H1 (cell line): Measurements from ENCODE around the gene TRAF3IP1. TPM values are rescaled to one million over a fixed set of nuclear protein-coding genes. Genes with fewer than 3 reads are reported as not detected.

Experiments
- CTCF ChIA-PET: fragments of 300-600 bp; sonication (Branson Sonifier 250); formaldehyde crosslinking; loops from one replicate; lab custom pipeline; 2021; ENCODE audit not compliant: partially characterized antibody; lab: Charles Lee
- POLR2A ChIA-PET: fragments of 300-600 bp; sonication (Branson Sonifier 250); formaldehyde crosslinking; loops from one replicate; lab custom pipeline; 2021; ENCODE audit warnings: inconsistent platforms; ENCODE audit not compliant: partially characterized antibody; lab: Charles Lee
- DNase-seq, 2 experiments: peaks; one replicate each; pipeline versions ENCODE4 v3.0.0 to v3.0.0-alpha.2; 2010 to 2022; ENCODE audit warnings: low spot score in 2 of 2, low read depth in 1 of 2, mixed read lengths in 1 of 2
- FAIRE-seq: peaks from 2 replicates; lab custom pipeline; 2011; peaks lifted over from hg19 to GRCh38; lab: Jason Lieb, UNC
- H2AFZ ChIP-seq: 2 replicates; pipeline ENCODE4 v1.8.1; 2012; ENCODE audit warnings: low read length, inconsistent platforms
- H2AK5ac ChIP-seq: 2 replicates; pipeline ENCODE4 v1.6.1; 2013; ENCODE audit warnings: low read depth, low read length
- H2BK120ac ChIP-seq: replicated peaks from 2 replicates; pipeline ENCODE3; 2013; ENCODE audit warnings: low read depth, low read length, inconsistent platforms
- H2BK12ac ChIP-seq: 2 replicates; pipeline ENCODE4 v1.6.1; 2013; ENCODE audit warnings: low read depth, low read length
- H2BK15ac ChIP-seq: 2 replicates; pipeline ENCODE4 v1.6.1; 2013; ENCODE audit warnings: low read length
- H2BK20ac ChIP-seq: 2 replicates; pipeline ENCODE4 v1.6.1; 2013; ENCODE audit warnings: low read length
- H2BK5ac ChIP-seq: 2 replicates; pipeline ENCODE4 v1.6.1; 2013; ENCODE audit warnings: low read depth, low read length
- H3K14ac ChIP-seq: 2 replicates; pipeline ENCODE4 v1.6.1; 2013; ENCODE audit warnings: inconsistent platforms; ENCODE audit not compliant: insufficient read length
- H3K18ac ChIP-seq: 2 replicates; pipeline ENCODE4 v1.6.1; 2013; ENCODE audit warnings: low read length; ENCODE audit errors: extremely low read depth
- H3K23ac ChIP-seq: 2 replicates; pipeline ENCODE4 v1.6.1; 2013; ENCODE audit warnings: inconsistent platforms; ENCODE audit not compliant: insufficient read length
- H3K23me2 ChIP-seq: 2 replicates; pipeline ENCODE4 v1.6.1; 2013; ENCODE audit warnings: low read depth, low read length
- H3K27ac ChIP-seq: 2 replicates; pipeline ENCODE4 v1.6.1; 2011; ENCODE audit warnings: low read depth, low read length, inconsistent platforms
- H3K27me3 ChIP-seq, 4 experiments: replicated peaks in 1 of 4; 1 replicate in 1 of 4; 2 replicates in 3 of 4; pipeline versions ENCODE4 v1.6.1 to v1.8.1; 2011 to 2013; ENCODE audit warnings: low read length in 3 of 4, mild to moderate bottlenecking in 3 of 4, inconsistent platforms in 2 of 4, mixed read lengths in 2 of 4, moderate library complexity in 1 of 4; ENCODE audit not compliant: control insufficient read depth in 3 of 4, insufficient read depth in 3 of 4; ENCODE audit errors: extremely low read depth in 1 of 4
- H3K36me3 ChIP-seq, 4 experiments: 2 replicates each; pipeline versions ENCODE4 v1.6.1 to v1.8.1; 2011 to 2013; ENCODE audit warnings: mild to moderate bottlenecking in 4 of 4, low read length in 3 of 4, moderate library complexity in 2 of 4, control low read depth in 1 of 4, inconsistent platforms in 1 of 4; ENCODE audit not compliant: insufficient read depth in 4 of 4, control insufficient read depth in 2 of 4
- H3K4ac ChIP-seq: replicated peaks from 2 replicates; pipeline ENCODE3; 2013; ENCODE audit warnings: low read length, low read depth, mixed read lengths, inconsistent platforms; ENCODE audit not compliant: insufficient read length
- H3K4me1 ChIP-seq, 4 experiments: replicated peaks in 1 of 4; 1 replicate in 1 of 4; 2 replicates in 3 of 4; pipeline versions ENCODE4 v1.6.1 to v1.8.1; 2011 to 2013; ENCODE audit warnings: low read length in 3 of 4, inconsistent platforms in 2 of 4, mixed read lengths in 1 of 4; ENCODE audit not compliant: insufficient read depth in 4 of 4, control insufficient read depth in 3 of 4
- H3K4me2 ChIP-seq, 2 experiments: 2 replicates each; pipeline versions ENCODE4 v1.6.1 to v1.8.1; 2011 to 2013; ENCODE audit warnings: low read depth in 2 of 2, low read length in 2 of 2, control low read depth in 1 of 2, inconsistent platforms in 1 of 2, mild to moderate bottlenecking in 1 of 2; ENCODE audit not compliant: insufficient read depth in 1 of 2
- H3K4me3 ChIP-seq, 4 experiments: fragments of 200-600, 300-600 bp in 1 of 4; sonication (generic), shearing (Covaris generic), sonication (Bioruptor Twin) in 1 of 4; 2 replicates each; pipeline versions ENCODE4 v1.5.1 to v1.8.1; 2011 to 2016; ENCODE audit warnings: low read length in 4 of 4, low read depth in 3 of 4, control low read depth in 2 of 4, inconsistent platforms in 2 of 4, mild to moderate bottlenecking in 2 of 4, mixed read lengths in 1 of 4, moderate library complexity in 1 of 4; ENCODE audit not compliant: insufficient read depth in 2 of 4; ENCODE audit errors: extremely low read depth in 1 of 4
- H3K56ac ChIP-seq: replicated peaks from 2 replicates; pipeline ENCODE3; 2013; ENCODE audit warnings: low read depth, mild to moderate bottlenecking, mixed read lengths, low read length, inconsistent platforms; ENCODE audit not compliant: insufficient read length
- H3K79me1 ChIP-seq: 2 replicates; pipeline ENCODE4 v1.6.1; 2013; ENCODE audit warnings: low read depth, low read length, control low read depth
- H3K79me2 ChIP-seq, 2 experiments: 2 replicates each; pipeline versions ENCODE4 v1.6.1 to v1.8.1; 2012 to 2013; ENCODE audit warnings: low read length in 2 of 2, mild to moderate bottlenecking in 2 of 2, inconsistent platforms in 1 of 2; ENCODE audit not compliant: insufficient read depth in 2 of 2, control insufficient read depth in 1 of 2
- H3K9ac ChIP-seq, 4 experiments: replicated peaks in 1 of 4; 1 replicate in 1 of 4; 2 replicates in 3 of 4; pipeline versions ENCODE4 v1.6.1 to v1.8.1; 2011 to 2013; ENCODE audit warnings: low read depth in 3 of 4, low read length in 3 of 4, control low read depth in 2 of 4, mild to moderate bottlenecking in 2 of 4, moderate library complexity in 2 of 4, inconsistent platforms in 1 of 4; ENCODE audit errors: extremely low read depth in 1 of 4
- H3K9me3 ChIP-seq, 2 experiments: 2 replicates each; pipeline versions ENCODE4 v1.6.1 to v1.8.1; 2012 to 2013; ENCODE audit warnings: mild to moderate bottlenecking in 2 of 2, moderate library complexity in 2 of 2, control low read depth in 1 of 2, inconsistent platforms in 1 of 2, low read depth in 1 of 2, low read length in 1 of 2, mixed read lengths in 1 of 2; ENCODE audit not compliant: insufficient read depth in 2 of 2
- H4K20me1 ChIP-seq, 2 experiments: replicated peaks in 1 of 2; 2 replicates each; pipeline versions ENCODE3 to v1.8.1; 2011 to 2013; ENCODE audit warnings: inconsistent platforms in 2 of 2, low read length in 2 of 2, mild to moderate bottlenecking in 1 of 2; ENCODE audit not compliant: insufficient read depth in 2 of 2, control insufficient read depth in 1 of 2
- H4K5ac ChIP-seq: 2 replicates; pipeline ENCODE4 v1.6.1; 2013; ENCODE audit warnings: low read length, low read depth, mixed read lengths, inconsistent platforms; ENCODE audit not compliant: insufficient read length
- H4K8ac ChIP-seq: 2 replicates; pipeline ENCODE4 v1.8.0; 2013; ENCODE audit warnings: mild to moderate bottlenecking, moderate library complexity, low read length, inconsistent platforms; ENCODE audit not compliant: insufficient read depth; ENCODE audit errors: extremely low read depth
- H4K91ac ChIP-seq: replicated peaks from 2 replicates; pipeline ENCODE3; 2013; ENCODE audit warnings: low read length, mixed read lengths, inconsistent platforms; ENCODE audit not compliant: insufficient read length
- CTBP2 ChIP-seq: IDR thresholded peaks from 2 replicates; pipeline ENCODE4 v1.7.0; 2011; ENCODE audit warnings: borderline replicate concordance, mild to moderate bottlenecking, moderate library complexity, mixed read lengths, low read length; ENCODE audit not compliant: insufficient read depth, insufficient read length
- TEAD4 ChIP-seq: IDR thresholded peaks from 2 replicates; pipeline ENCODE4 v1.6.1; 2012; ENCODE audit warnings: low read depth, low read length, inconsistent platforms, mixed read lengths
- YY1 ChIP-seq: IDR thresholded peaks from 2 replicates; pipeline ENCODE4 v1.6.1; 2011; ENCODE audit warnings: low read depth, mild to moderate bottlenecking, low read length
- WGBS, 2 experiments: shearing (Covaris generic) in 1 of 2; methylation state at CpG; one replicate each; pipeline versions ENCODE4 v1.1.6 to v1.1.7; 2013 to 2015; ENCODE audit warnings: low lambda C conversion rate in 2 of 2, mixed read lengths in 2 of 2, inconsistent platforms in 1 of 2, low coverage in 1 of 2, missing lambda C conversion rate in 1 of 2; ENCODE audit not compliant: insufficient replicate concordance in 2 of 2, insufficient coverage in 1 of 2, insufficient read length in 1 of 2; ENCODE audit errors: extremely low coverage in 1 of 2, missing lambda C conversion rate in 1 of 2; 5-methylcytosine and 5-hydroxymethylcytosine counted together
- polyA plus RNA-seq, 7 experiments: library from polyadenylated mRNA; depleted of rRNA in 3 of 7; stranded (reverse) in 5 of 7; unstranded in 2 of 7; fragments of >200 nt in 5 of 7; fragments of 200-250 nt in 2 of 7; gene quantifications; 1 replicate in 5 of 7; 2 replicates in 1 of 7; 4 replicates in 1 of 7; pipeline versions ENCODE4 v1.2.1 to v1.2.3, GENCODE V29; 2011 to 2013; ENCODE audit warnings: missing spikeins in 2 of 7, mixed read lengths in 2 of 7
- total RNA-seq: library from RNA; stranded (reverse); fragmentation: NEBNext Ultra II Directional; extraction: Animal tissue kit (Norgen Biotek cat#: 25700); gene quantifications from 2 replicates; pipeline ENCODE4 v1.2.1, GENCODE V29; 2021

TRAF3IP1 gene
- total and polyA plus RNA-seq, 2 of the 8 experiments (the other 6 are each of a cell fraction or from before 2014, with no cell fraction given) = 2.3 to 17.5 TPM

DNA sequence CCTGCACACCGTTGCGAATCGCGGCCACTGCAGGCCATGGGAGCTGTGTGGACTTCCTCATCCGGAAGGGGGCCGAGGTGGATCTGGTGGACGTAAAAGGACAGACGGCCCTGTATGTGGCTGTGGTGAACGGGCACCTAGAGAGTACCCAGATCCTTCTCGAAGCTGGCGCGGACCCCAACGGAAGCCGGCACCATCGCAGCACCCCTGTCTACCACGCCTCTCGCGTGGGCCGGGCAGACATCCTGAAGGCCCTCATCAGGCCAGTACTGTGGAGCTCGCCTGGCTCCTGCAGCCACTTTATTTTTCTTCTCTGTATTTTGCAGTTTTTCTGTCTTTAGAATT, 115.4 kb downstream of the TRAF3IP1 start:
- Histone ChIP-seq H2BK12ac (no peak overlapping the region), H3K4ac (no peak overlapping the region), H3K9ac (no peak overlapping the region), H3K14ac (no peak overlapping the region), H2AFZ (no peak overlapping the region), H3K4me3 (no peak overlapping the region), H4K91ac (no peak overlapping the region), H2BK5ac (no peak overlapping the region), H4K8ac (no peak overlapping the region), H3K36me3 (peaks cover 12 to 37% (median 14%) of the 10 kb centered on the region in 4 experiments; a peak in 7 of 8 replicates), H2BK120ac (no peak overlapping the region), H2BK15ac (no peak overlapping the region), H3K56ac (no peak overlapping the region), H3K4me1 (no peaks in the 10 kb centered on the region), H2BK20ac (no peak overlapping the region), H3K23ac (no peak overlapping the region), H3K79me1 (peaks cover 12% of the 10 kb centered on the region), H3K9me3 (no peaks in the 10 kb centered on the region), H3K79me2 (peaks cover 14 to 77% of the 10 kb centered on the region in 2 experiments), H3K4me2 (no peak overlapping the region), H3K23me2 (no peaks in the 10 kb centered on the region), H2AK5ac (no peak overlapping the region), H3K27ac (no peak overlapping the region), H4K5ac (no peak overlapping the region), H3K27me3 (no peaks in the 10 kb centered on the region), H3K18ac (no peak overlapping the region), H4K20me1 (peaks cover 9 to 26% of the 10 kb centered on the region in 2 experiments)
- TF ChIP-seq CTBP2 (no peak), YY1 (no peak), TEAD4 (no peak)
- whole genome bisulfite sequencing, 2 experiments = 93% methylated on average over 20 of the region's 20 CpGs; no CpG with 5 or more reads in 1 of the 2 experiments
- POLR2A ChIA-PET = no interaction called here
- FAIRE-seq (no peak), DNase-seq (no peak)
- CTCF ChIA-PET = interaction anchor here (6.8 kb wide), 1 partner anchor 67 kb away, joined by 68 read pairs; no protein-coding TSS in a partner anchor
